Ascending aorta (tissue), 2 donors: ENCODE data around the gene CSPG5. TPM values are rescaled to one million over a fixed set of nuclear protein-coding genes. Genes with fewer than 3 reads are reported as not detected.

ENCODE experiments used
- DNase-seq, 2 donors: peaks; one replicate each; pipeline ENCODE4 v3.0.0-alpha.2; 2019; ENCODE audit warnings: low spot score in 2 of 2
- H3K27ac ChIP-seq, 2 donors: fragments of 200-600 bp; sonication (generic); one replicate each; pipeline ENCODE4 v1.5.1; 2016 to 2017; ENCODE audit warnings: mild to moderate bottlenecking in 1 of 2
- H3K27me3 ChIP-seq: fragments of 200-600 bp; sonication (generic); one replicate; pipeline ENCODE4 v1.5.1; 2017
- H3K36me3 ChIP-seq, 2 donors: fragments of 200-600 bp; sonication (generic); one replicate each; pipeline ENCODE4 v1.5.1; 2016
- H3K4me1 ChIP-seq, 2 donors: fragments of 200-600 bp; sonication (generic); one replicate each; pipeline ENCODE4 v1.5.1; 2016 to 2017; ENCODE audit warnings: mild to moderate bottlenecking in 1 of 2
- H3K4me3 ChIP-seq, 2 donors: fragments of 200-600 bp; sonication (generic); one replicate each; pipeline ENCODE4 v1.5.1; 2016 to 2017; ENCODE audit warnings: mild to moderate bottlenecking in 1 of 2
- H3K9me3 ChIP-seq, 2 donors: fragments of 200-600 bp; sonication (generic); one replicate each; pipeline ENCODE4 v1.5.1; 2016
- intact Hi-C: fragments of 100-400 bp; cut with DNase I; formaldehyde crosslinking; loops from one replicate; pipeline ENCODE4 v1.15.1; 2023
- total RNA-seq: library from RNA; depleted of rRNA; stranded (reverse); fragments of >200 nt; gene quantifications from one replicate; pipeline ENCODE4 v1.1.0, GENCODE V29; 2016
- TF ChIP-seq, protein P1 (sequence below), 3 experiments: fragments of 200-600 bp in 2 of 3; fragments of 450-650 bp in 1 of 3; sonication (generic) in 2 of 3; IDR thresholded peaks; one replicate each; pipeline ENCODE4 v1.5.1; 2016 to 2019; ENCODE audit warnings: antibody characterized with exemption in 3 of 3, mild to moderate bottlenecking in 1 of 3, moderate library complexity in 1 of 3

The CSPG5 gene
- total RNA-seq, 1 donor from 2014 or later: 1.7 TPM

DNA sequence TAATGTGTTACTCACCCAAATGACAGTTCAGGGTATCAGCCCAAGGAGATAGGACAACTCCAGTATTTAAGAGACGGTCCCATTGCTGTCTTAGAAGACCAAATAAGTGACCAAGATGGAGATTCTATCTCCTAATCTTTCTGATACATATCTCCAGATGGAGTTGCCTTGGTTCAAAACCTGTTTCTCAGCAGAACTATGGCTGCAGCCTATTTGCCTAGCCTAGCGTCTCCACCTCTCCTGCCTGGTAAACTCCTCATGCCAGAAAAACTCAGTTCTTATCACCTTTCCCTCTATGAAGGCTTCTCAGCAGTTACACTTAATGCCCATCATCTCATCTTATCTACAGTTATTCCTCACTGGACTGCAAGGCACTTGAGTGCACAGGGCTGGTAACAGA lies 1.2 kb upstream of the CSPG5 start:
- H3K27ac ChIP-seq: no peak overlapping the region
- TF ChIP-seq, protein P1, sequence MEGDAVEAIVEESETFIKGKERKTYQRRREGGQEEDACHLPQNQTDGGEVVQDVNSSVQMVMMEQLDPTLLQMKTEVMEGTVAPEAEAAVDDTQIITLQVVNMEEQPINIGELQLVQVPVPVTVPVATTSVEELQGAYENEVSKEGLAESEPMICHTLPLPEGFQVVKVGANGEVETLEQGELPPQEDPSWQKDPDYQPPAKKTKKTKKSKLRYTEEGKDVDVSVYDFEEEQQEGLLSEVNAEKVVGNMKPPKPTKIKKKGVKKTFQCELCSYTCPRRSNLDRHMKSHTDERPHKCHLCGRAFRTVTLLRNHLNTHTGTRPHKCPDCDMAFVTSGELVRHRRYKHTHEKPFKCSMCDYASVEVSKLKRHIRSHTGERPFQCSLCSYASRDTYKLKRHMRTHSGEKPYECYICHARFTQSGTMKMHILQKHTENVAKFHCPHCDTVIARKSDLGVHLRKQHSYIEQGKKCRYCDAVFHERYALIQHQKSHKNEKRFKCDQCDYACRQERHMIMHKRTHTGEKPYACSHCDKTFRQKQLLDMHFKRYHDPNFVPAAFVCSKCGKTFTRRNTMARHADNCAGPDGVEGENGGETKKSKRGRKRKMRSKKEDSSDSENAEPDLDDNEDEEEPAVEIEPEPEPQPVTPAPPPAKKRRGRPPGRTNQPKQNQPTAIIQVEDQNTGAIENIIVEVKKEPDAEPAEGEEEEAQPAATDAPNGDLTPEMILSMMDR (IDR thresholded peaks at IDR 0.05): no peak
- H3K36me3 ChIP-seq: peaks cover 0 to under 1% of the 10 kb centered on the region in 2 donors
- no peak overlapping the region for H3K4me3 ChIP-seq
- H3K9me3 ChIP-seq: no peaks in the 10 kb centered on the region
- intact Hi-C loops: loop anchor here (2.0 kb wide), 1 partner anchor 33 kb away; no protein-coding TSS in a partner anchor
- H3K27me3 ChIP-seq: no peaks in the 10 kb centered on the region
- H3K4me1 ChIP-seq: peaks cover 0 to 10% of the 10 kb centered on the region in 2 donors
- no peak for DNase-seq

- TF ChIP-seq, protein P1 (IDR thresholded peaks at IDR 0.05): no peak
- H3K4me1 ChIP-seq: peaks cover 0 to 10% of the 10 kb centered on the region in 2 donors
- H3K27ac ChIP-seq: no peak overlapping the region
- H3K36me3 ChIP-seq: no peaks in the 10 kb centered on the region
- no peaks in the 10 kb centered on the region for H3K9me3 ChIP-seq
- intact Hi-C loops: loop anchor here (2.0 kb wide), 1 partner anchor 35 kb away; no protein-coding TSS in a partner anchor
- peak overlapping the region; percentile 76 to 86 for H3K4me3 ChIP-seq
- peak in 1 of 2 donors; percentile 70 for DNase-seq
- no peaks in the 10 kb centered on the region for H3K27me3 ChIP-seq
Observed at GRCh38 chr3:47578119-47578632, 489 bp downstream of the CSPG5 start.

DNA sequence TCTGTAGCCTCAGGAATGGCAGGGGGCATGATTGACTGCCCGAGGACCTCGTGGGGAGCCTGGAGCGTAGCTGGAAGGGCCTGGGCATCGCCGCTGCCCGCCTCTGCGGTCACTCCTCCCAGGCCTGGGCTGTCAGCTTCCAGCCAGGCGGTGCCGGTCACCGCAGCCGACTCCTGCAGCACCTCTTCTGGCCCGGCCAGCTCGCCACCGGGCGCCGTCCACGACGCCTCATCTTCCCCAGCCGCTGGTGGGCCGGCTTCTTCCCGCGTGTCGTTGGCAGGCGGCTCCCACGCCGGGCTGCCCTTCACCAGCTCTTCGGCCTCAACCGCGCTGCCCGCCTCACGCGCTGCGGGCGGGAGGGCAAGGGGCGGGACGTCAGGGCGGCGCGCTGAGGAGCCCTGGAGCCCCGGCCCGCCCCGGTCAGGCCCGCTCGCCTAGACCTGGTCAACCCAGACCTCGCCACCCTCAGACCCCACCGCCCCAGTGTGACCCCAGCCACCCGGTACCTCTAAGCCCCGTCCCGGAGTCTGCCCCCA lies 1.0 kb downstream of the CSPG5 start:
- peak overlapping the region; percentile 76 to 86 for H3K4me3 ChIP-seq
- no peaks in the 10 kb centered on the region for H3K27me3 ChIP-seq
- H3K27ac ChIP-seq: no peak overlapping the region
- H3K9me3 ChIP-seq: no peaks in the 10 kb centered on the region
- intact Hi-C loops: loop anchor here (2.0 kb wide), 1 partner anchor 35 kb away; no protein-coding TSS in a partner anchor
- peaks cover 0 to 10% of the 10 kb centered on the region in 2 donors for H3K4me1 ChIP-seq
- no peaks in the 10 kb centered on the region for H3K36me3 ChIP-seq
- TF ChIP-seq, protein P1 (IDR thresholded peaks at IDR 0.05): no peak
- DNase-seq: peak in 1 of 2 donors; percentile 63

GRCh38 chr3:47573190-47574172 lies 5.2 kb downstream of the CSPG5 start:
- H3K27me3 ChIP-seq: no peaks in the 10 kb centered on the region
- H3K4me3 ChIP-seq: no peak overlapping the region
- H3K4me1 ChIP-seq: peaks cover 0 to 6% of the 10 kb centered on the region in 2 donors
- intact Hi-C loops: no loop called here
- no peaks in the 10 kb centered on the region for H3K9me3 ChIP-seq
- TF ChIP-seq, protein P1 (IDR thresholded peaks at IDR 0.05): no peak
- H3K27ac ChIP-seq: no peak overlapping the region
- no peak for DNase-seq
- no peaks in the 10 kb centered on the region for H3K36me3 ChIP-seq

- Histone ChIP-seq H3K27ac (no peak overlapping the region), H3K9me3 (no peaks in the 10 kb centered on the region), H3K4me1 (no peaks in the 10 kb centered on the region), H3K27me3 (no peaks in the 10 kb centered on the region), H3K36me3 (no peaks in the 10 kb centered on the region), H3K4me3 (no peak overlapping the region)
- TF ChIP-seq, protein P1 (IDR thresholded peaks at IDR 0.05): no peak
- intact Hi-C loops: no loop called here
- no peak for DNase-seq
Observed at GRCh38 chr3:47571391-47572175, 7.1 kb downstream of the CSPG5 start.
